H1 (cell line): ENCODE measurements around the gene ARHGAP22. TPM values are rescaled to one million over a fixed set of nuclear protein-coding genes. Genes with fewer than 3 reads are reported as not detected.

Experiments
- CBX5 ChIP-seq: fragments of 300-800, 300-1000 bp; sonication (generic); IDR thresholded peaks from 2 replicates; pipeline ENCODE4 v1.7.1; 2016; ENCODE audit warnings: antibody characterized with exemption, low read length, low read depth
- CHD1 ChIP-seq: IDR thresholded peaks from 2 replicates; pipeline ENCODE4 v1.6.1; 2012; ENCODE audit warnings: low read depth, low read length, improper control_type of control experiment
- GTF2F1 ChIP-seq: IDR thresholded peaks from 2 replicates; pipeline ENCODE4 v1.6.1; 2012; ENCODE audit warnings: low read depth, low read length, improper control_type of control experiment, borderline replicate concordance
- HDAC2 ChIP-seq, 2 experiments: fragments of 300-600 bp in 1 of 2; sonication (generic) in 1 of 2; IDR thresholded peaks; 2 replicates each; pipeline ENCODE4 v1.6.1; 2011 to 2012; ENCODE audit warnings: low read depth in 2 of 2, low read length in 2 of 2, mild to moderate bottlenecking in 2 of 2, moderate library complexity in 2 of 2, borderline replicate concordance in 1 of 2, inconsistent platforms in 1 of 2
- KDM5A ChIP-seq: fragments of 200-600 bp; IDR thresholded peaks from 2 replicates; pipeline ENCODE4 v1.7.1; 2012; ENCODE audit warnings: mild to moderate bottlenecking, low read length, inconsistent platforms, mixed read lengths
- SIRT6 ChIP-seq: IDR thresholded peaks from one replicate; pipeline ENCODE4 v1.7.1; 2012; ENCODE audit warnings: low read length, inconsistent platforms
- TEAD4 ChIP-seq: IDR thresholded peaks from 2 replicates; pipeline ENCODE4 v1.6.1; 2012; ENCODE audit warnings: low read depth, low read length, inconsistent platforms, mixed read lengths
- polyA plus RNA-seq, 7 experiments: library from polyadenylated mRNA; depleted of rRNA in 3 of 7; stranded (reverse) in 5 of 7; unstranded in 2 of 7; fragments of >200 nt in 5 of 7; fragments of 200-250 nt in 2 of 7; gene quantifications; 1 replicate in 5 of 7; 2 replicates in 1 of 7; 4 replicates in 1 of 7; pipeline versions ENCODE4 v1.2.1 to v1.2.3, GENCODE V29; 2011 to 2013; ENCODE audit warnings: missing spikeins in 2 of 7, mixed read lengths in 2 of 7
- total RNA-seq: library from RNA; stranded (reverse); fragmentation: NEBNext Ultra II Directional; extraction: Animal tissue kit (Norgen Biotek cat#: 25700); gene quantifications from 2 replicates; pipeline ENCODE4 v1.2.1, GENCODE V29; 2021

The ARHGAP22 gene
- total and polyA plus RNA-seq, 2 of the 8 experiments (the other 6 are each of a cell fraction or from before 2014, with no cell fraction given) = 3.6 to 11.2 TPM

DNA sequence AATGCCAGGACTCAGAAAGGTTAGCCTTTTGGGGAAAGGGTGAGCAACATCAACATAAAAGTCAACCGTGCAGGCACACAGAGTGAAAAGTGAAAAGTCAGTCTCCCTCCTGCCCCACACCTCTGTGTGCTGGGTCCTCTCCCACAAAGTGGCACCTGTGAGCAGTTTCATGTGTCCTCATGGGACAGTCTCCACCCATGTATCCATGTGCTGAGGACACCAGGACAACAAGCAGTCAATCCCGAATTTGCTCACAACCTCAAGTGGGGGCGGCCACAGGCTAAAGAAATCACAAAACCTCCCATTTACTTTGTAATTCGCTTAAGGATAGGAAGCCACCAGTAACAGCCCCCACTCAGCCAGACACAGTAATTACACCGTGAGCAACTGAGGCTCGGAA lies 97.4 kb downstream of the ARHGAP22 start (continued):
- TF ChIP-seq HDAC2 (IDR thresholded peaks at IDR 0.05; ENCODE audit: borderline replicate concordance in 1 of 2, low read depth in 2 of 2, low read length in 2 of 2) = no peak
- no peak for TF ChIP-seq SIRT6
- TF ChIP-seq TEAD4 = no peak
- no peak for TF ChIP-seq CHD1
- TF ChIP-seq GTF2F1 = no peak
- no peak for TF ChIP-seq KDM5A
- no peak for TF ChIP-seq CBX5
- TF ChIP-seq, all 59 proteins: peak for 0
